K562 (cell line): Measurements from ENCODE around the gene FZD4. TPM values are rescaled to one million over a fixed set of nuclear protein-coding genes. Genes with fewer than 3 reads are reported as not detected.

ENCODE experiments used
- ATAC-seq: fragments of 200-7000 bp; cut with Tn5 transposase; 3 replicates; pipeline ENCODE4 v1.9.1; 2020; ENCODE audit warnings: moderate library complexity
- BruUV-seq: library from RNA; stranded (reverse); fragments of 400-500 nt; replicated peaks from 2 replicates; lab custom pipeline; 2021; lab: Mats Ljungman, UMichigan
- CTCF ChIA-PET: fragments of 300-600 bp; formaldehyde crosslinking; extraction: SDS; loops from one replicate; lab custom pipeline; 2021; ENCODE audit warnings: low intra/inter-chr PET ratio; lab: Yijun Ruan, JAX
- POLR2A ChIA-PET: fragments of 300-600, 350-650 bp; sonication (Branson Sonifier 250); formaldehyde crosslinking; extraction: SDS; loops from one replicate; lab custom pipeline; 2021; ENCODE audit warnings: antibody characterized with exemption, inconsistent platforms; lab: Yijun Ruan, JAX
- DNase-seq, 4 experiments: peaks; one replicate each; pipeline versions ENCODE4 v3.0.0 to v3.0.0-alpha.2; 2011 to 2018; ENCODE audit warnings: low spot score in 3 of 4, mixed read lengths in 3 of 4; ENCODE audit errors: extremely low read depth in 1 of 4
- FAIRE-seq: peaks from 2 replicates; lab custom pipeline; 2011; peaks lifted over from hg19 to GRCh38; lab: Jason Lieb, UNC
- H2AFZ ChIP-seq: 2 replicates; pipeline ENCODE4 v1.6.0; 2011; ENCODE audit warnings: low read depth, low read length, control low read depth, inconsistent platforms
- H3K27ac ChIP-seq: fragments of 200-600 bp; 3 replicates; pipeline ENCODE4 v1.8.0; 2011; ENCODE audit warnings: low read depth, mild to moderate bottlenecking, control low read depth, inconsistent platforms, low read length, moderate library complexity, mixed read lengths; ENCODE audit errors: extremely low read depth
- H3K27me3 ChIP-seq, 2 experiments: fragments of 300-600 bp in 1 of 2; 2 replicates in 1 of 2; 3 replicates in 1 of 2; pipeline versions ENCODE4 v1.6.0 to v1.8.0; 2011; ENCODE audit warnings: inconsistent platforms in 2 of 2, low read length in 2 of 2, mild to moderate bottlenecking in 1 of 2, mixed read lengths in 1 of 2, moderate library complexity in 1 of 2; ENCODE audit not compliant: control insufficient read depth in 2 of 2, insufficient read depth in 2 of 2
- H3K36me3 ChIP-seq: fragments of 300-600 bp; 3 replicates; pipeline ENCODE4 v1.8.0; 2011; ENCODE audit warnings: mild to moderate bottlenecking, low read length, inconsistent platforms; ENCODE audit not compliant: control insufficient read depth, insufficient read depth
- H3K4me1 ChIP-seq, 2 experiments: fragments of 200-600 bp in 1 of 2; replicated peaks in 1 of 2; 2 replicates in 1 of 2; 3 replicates in 1 of 2; pipeline versions ENCODE4 v1.5.1 to v1.8.0; 2011; ENCODE audit warnings: inconsistent platforms in 2 of 2, low read length in 2 of 2, mild to moderate bottlenecking in 1 of 2, mixed read lengths in 1 of 2, moderate library complexity in 1 of 2; ENCODE audit not compliant: control insufficient read depth in 2 of 2, insufficient read depth in 2 of 2
- H3K4me2 ChIP-seq: 2 replicates; pipeline ENCODE4 v1.6.1; 2011; ENCODE audit warnings: low read length, control low read depth, inconsistent platforms, mixed read lengths; ENCODE audit not compliant: insufficient read depth
- H3K4me3 ChIP-seq: fragments of 200-600 bp; sonication (generic), shearing (Covaris generic); 2 replicates; pipeline ENCODE4 v1.5.1; 2016; ENCODE audit warnings: control low read depth, inconsistent platforms
- H3K79me2 ChIP-seq: fragments of 200-600 bp; 3 replicates; pipeline ENCODE4 v1.8.0; 2011; ENCODE audit warnings: low read length, inconsistent platforms; ENCODE audit not compliant: control insufficient read depth, insufficient read depth
- H3K9ac ChIP-seq, 2 experiments: 2 replicates each; pipeline versions ENCODE4 v1.6.0 to v1.6.1; 2011; ENCODE audit warnings: low read depth in 2 of 2, low read length in 2 of 2, control low read depth in 1 of 2, inconsistent platforms in 1 of 2, mild to moderate bottlenecking in 1 of 2, mixed read lengths in 1 of 2; ENCODE audit not compliant: insufficient read depth in 1 of 2
- H3K9me1 ChIP-seq: one replicate; pipeline ENCODE4 v1.6.0; 2011; ENCODE audit warnings: inconsistent platforms, mild to moderate bottlenecking, low read length, moderate library complexity; ENCODE audit not compliant: control insufficient read depth, insufficient read depth
- H3K9me3 ChIP-seq: replicated peaks from 2 replicates; pipeline ENCODE4 v1.5.1; 2011; ENCODE audit warnings: low read depth, low read length, inconsistent platforms; ENCODE audit not compliant: control insufficient read depth, insufficient read depth
- H4K20me1 ChIP-seq: replicated peaks from 2 replicates; pipeline ENCODE4 v1.6.1; 2011; ENCODE audit warnings: low read length, inconsistent platforms, mixed read lengths; ENCODE audit not compliant: control insufficient read depth, insufficient read depth
- HDAC3 ChIP-seq: fragments of 450-650 bp; IDR thresholded peaks from 2 replicates; pipeline ENCODE4 v1.6.1; 2018; ENCODE audit warnings: borderline replicate concordance, mild to moderate bottlenecking, moderate library complexity; ENCODE audit not compliant: partially characterized antibody
- NEUROD1 ChIP-seq: fragments of 150-350 bp; IDR thresholded peaks from 2 replicates; pipeline ENCODE4 v1.6.1; 2014; ENCODE audit warnings: borderline replicate concordance, low read length, low read depth; ENCODE audit not compliant: partially characterized antibody
- PHTF2 ChIP-seq: fragments of 250-450 bp; sonication (Bioruptor Pico); IDR thresholded peaks from 2 replicates; pipeline ENCODE4 v1.5.0; 2021; ENCODE audit warnings: mild to moderate bottlenecking
- POLR2AphosphoS5 ChIP-seq: IDR thresholded peaks from 2 replicates; pipeline ENCODE4 v1.6.1; 2011; ENCODE audit warnings: mild to moderate bottlenecking, low read depth, low read length, moderate library complexity; ENCODE audit not compliant: control insufficient read depth, insufficient read depth
- REST ChIP-seq, 2 experiments: fragments of 450-650 bp; formaldehyde crosslinking in 1 of 2; IDR thresholded peaks; 2 replicates each; pipeline versions ENCODE4 v1.4.0 to v1.6.1; 2014 to 2020; ENCODE audit warnings: mild to moderate bottlenecking in 2 of 2, borderline replicate concordance in 1 of 2, low read depth in 1 of 2
- ZNF511 ChIP-seq: sonication (generic); formaldehyde crosslinking; IDR thresholded peaks from 2 replicates; pipeline ENCODE4 v1.8.0; 2022; ENCODE audit warnings: mild to moderate bottlenecking, missing genetic modification reagents
- WGBS: fragments of 100-300 bp; shearing (Covaris generic); methylation state at CpG from one replicate; pipeline ENCODE4 v1.1.6; 2016; ENCODE audit warnings: low coverage, mixed read lengths; ENCODE audit not compliant: insufficient coverage; ENCODE audit errors: missing lambda C conversion rate; 5-methylcytosine and 5-hydroxymethylcytosine counted together
- in situ Hi-C: fragments of 300-500 bp; cut with MboI; formaldehyde crosslinking; loops from 4 replicates; pipeline ENCODE4 v1.15.0; 2018; ENCODE audit warnings: inconsistent platforms, mixed read lengths
- intact Hi-C: fragments of 100-400 bp; cut with micrococcal nuclease; formaldehyde crosslinking; loops from 2 replicates; pipeline ENCODE4 v1.14.2; 2022
- polyA plus RNA-seq, 8 experiments: library from polyadenylated mRNA; depleted of rRNA in 4 of 8; stranded (reverse) in 5 of 8; unstranded in 3 of 8; fragments of >200 nt; fragmentation: Nextera tagmentation in 2 of 8; fragmentation: Illumina TruSeq in 1 of 8; extraction: Ambion mirVana in 2 of 8; extraction: Trizol in 1 of 8; gene quantifications; 2 replicates each; pipeline versions ENCODE4 v1.2.1 to v1.2.3, GENCODE V29; 2011 to 2014; ENCODE audit warnings: inconsistent platforms in 1 of 8, missing spikeins in 1 of 8
- total RNA-seq, 7 experiments: library from RNA; depleted of rRNA in 6 of 7; stranded (reverse); fragments of >200 nt in 6 of 7; fragmentation: Illumina TruSeq in 2 of 7; extraction: Trizol in 2 of 7; gene quantifications; 2 replicates each; pipeline versions ENCODE4 v1.2.1 to v1.2.3, GENCODE V29; 2011 to 2021; ENCODE audit warnings: low replicate concordance in 1 of 7
- TF ChIP-seq, protein P1 (sequence below): fragments of 250-450 bp; sonication (Bioruptor Pico); IDR thresholded peaks from 2 replicates; pipeline ENCODE4 v1.4.0; 2020; ENCODE audit warnings: mild to moderate bottlenecking, moderate library complexity, borderline replicate concordance

Gene FZD4
- total and polyA plus RNA-seq, 9 of the 15 experiments (the other 6 are each of a cell fraction or from before 2014, with no cell fraction given): 1.2 to 7.9 (median 5.8) TPM

- no peak for FAIRE-seq
- 11% methylated on average over 3 of the region's 3 CpGs for WGBS
These were observed 55.0 kb downstream of the FZD4 start for GRCh38 chr11:86900162-86900561.

More at GRCh38 chr11:86900162-86900561, 55.0 kb downstream of the FZD4 start:
- Histone ChIP-seq H3K4me3 (no peak overlapping the region), H3K9ac (no peak overlapping the region), H3K4me1 (no peaks in the 10 kb centered on the region), H3K36me3 (no peaks in the 10 kb centered on the region), H3K9me3 (no peaks in the 10 kb centered on the region), H3K9me1 (no peaks in the 10 kb centered on the region), H3K27me3 (peaks cover 8 to 10% of the 10 kb centered on the region in 2 experiments; a peak in 4 of 5 replicates), H3K4me2 (no peak overlapping the region)
- BruUV-seq: no TSS peak
- intact Hi-C loops: no loop called here
- TF ChIP-seq PHTF2 (no peak), ZNF511 (CRISPR knock-in tag) (no peak), NEUROD1 (no peak), REST (IDR thresholded peaks at IDR 0.05; ENCODE audit: borderline replicate concordance) (no peak), REST (CRISPR knock-in tag; IDR thresholded peaks at IDR 0.05; ENCODE audit: low read depth) (no peak), POLR2AphosphoS5 (no peak), HDAC3 (no peak)
- TF ChIP-seq, protein P1, sequence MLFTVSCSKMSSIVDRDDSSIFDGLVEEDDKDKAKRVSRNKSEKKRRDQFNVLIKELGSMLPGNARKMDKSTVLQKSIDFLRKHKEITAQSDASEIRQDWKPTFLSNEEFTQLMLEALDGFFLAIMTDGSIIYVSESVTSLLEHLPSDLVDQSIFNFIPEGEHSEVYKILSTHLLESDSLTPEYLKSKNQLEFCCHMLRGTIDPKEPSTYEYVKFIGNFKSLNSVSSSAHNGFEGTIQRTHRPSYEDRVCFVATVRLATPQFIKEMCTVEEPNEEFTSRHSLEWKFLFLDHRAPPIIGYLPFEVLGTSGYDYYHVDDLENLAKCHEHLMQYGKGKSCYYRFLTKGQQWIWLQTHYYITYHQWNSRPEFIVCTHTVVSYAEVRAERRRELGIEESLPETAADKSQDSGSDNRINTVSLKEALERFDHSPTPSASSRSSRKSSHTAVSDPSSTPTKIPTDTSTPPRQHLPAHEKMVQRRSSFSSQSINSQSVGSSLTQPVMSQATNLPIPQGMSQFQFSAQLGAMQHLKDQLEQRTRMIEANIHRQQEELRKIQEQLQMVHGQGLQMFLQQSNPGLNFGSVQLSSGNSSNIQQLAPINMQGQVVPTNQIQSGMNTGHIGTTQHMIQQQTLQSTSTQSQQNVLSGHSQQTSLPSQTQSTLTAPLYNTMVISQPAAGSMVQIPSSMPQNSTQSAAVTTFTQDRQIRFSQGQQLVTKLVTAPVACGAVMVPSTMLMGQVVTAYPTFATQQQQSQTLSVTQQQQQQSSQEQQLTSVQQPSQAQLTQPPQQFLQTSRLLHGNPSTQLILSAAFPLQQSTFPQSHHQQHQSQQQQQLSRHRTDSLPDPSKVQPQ (CRISPR knock-in tag): no peak
- TF ChIP-seq, all 486 proteins: peak for 0
- in situ Hi-C loops: no loop called here
- no peak for ATAC-seq
- ChIA-PET CTCF (interaction anchor here (0.8 kb wide), 1 partner anchor 22 kb away, joined by 3 read pairs; no protein-coding TSS in a partner anchor), POLR2A (no interaction called here)
- H2AFZ ChIP-seq: no peak overlapping the region
- no peaks in the 10 kb centered on the region for H4K20me1 ChIP-seq
- H3K79me2 ChIP-seq: no peaks in the 10 kb centered on the region
- H3K27ac ChIP-seq: no peak overlapping the region
- no peak for DNase-seq
